Motor neuron (in vitro differentiated cells): ENCODE measurements around the gene TUBGCP2. TPM values are rescaled to one million over a fixed set of nuclear protein-coding genes. Genes with fewer than 3 reads are reported as not detected.

Source experiments
- ATAC-seq, 8 experiments: fragments of 200-7000 bp; cut with Tn5 transposase; replicated peaks in 6 of 8; 2 replicates each; pipeline ENCODE4 v1.8.0; 2021; ENCODE audit warnings: mild to moderate bottlenecking in 8 of 8, moderate library complexity in 8 of 8
- H3K27ac ChIP-seq, 2 donors: fragments of 250-450 bp; sonication (Bioruptor Pico); 2 replicates each; pipeline ENCODE4 v1.9.0; 2021; ENCODE audit warnings: antibody characterized with exemption in 2 of 2, mild to moderate bottlenecking in 2 of 2, moderate library complexity in 1 of 2
- H3K4me1 ChIP-seq, 2 donors: fragments of 250-450 bp; sonication (Bioruptor Pico); replicated peaks in 1 of 2; 2 replicates each; pipeline ENCODE4 v1.6.1; 2021; ENCODE audit warnings: antibody characterized with exemption in 2 of 2, mild to moderate bottlenecking in 2 of 2, moderate library complexity in 1 of 2
- H3K4me3 ChIP-seq, 5 donors: fragments of 250-450 bp; sonication (Bioruptor Pico); 2 replicates each; pipeline ENCODE4 v1.9.0; 2021; ENCODE audit warnings: antibody characterized with exemption in 5 of 5, mild to moderate bottlenecking in 5 of 5, moderate library complexity in 4 of 5
- WGBS, 10 experiments: fragments of 450-650 bp; shearing (Covaris generic); methylation state at CpG; one replicate each; pipeline ENCODE4 v1.0.0; 2022; 5-methylcytosine and 5-hydroxymethylcytosine counted together
- in situ Hi-C, 9 experiments: fragments of 400-800 bp; cut with MboI; loops; one replicate each; pipeline ENCODE4 v1.15.0; 2021; ENCODE audit warnings: low sequenced_read_pairs in 9 of 9, low pct_unique_long_range_greater_than_20kb in 2 of 9; ENCODE audit not compliant: unreplicated experiment in 9 of 9
- total RNA-seq, 8 experiments: library from RNA; unstranded; fragments of 300-600 nt; gene quantifications; 2 replicates each; pipeline versions ENCODE4 v1.2.3 to v1.2.4, GENCODE V29; 2022

The TUBGCP2 gene
- total RNA-seq, 8 experiments from 2014 or later: 28.4 to 50.5 (median 37.4) TPM

GRCh38 chr10:133302230-133302629 is 6.4 kb downstream of the TUBGCP2 start:
- WGBS, 10 experiments: 63 to 100% (median 90%) methylated on average over 1 to 8 of the region's 14 CpGs; no CpG with 5 or more reads in 6 of the 10 experiments
- peaks cover 4 to 11% of the 10 kb centered on the region in 2 donors for H3K4me1 ChIP-seq
- peak in 4 of 8 experiments; percentile 16 to 25 (median 22) for ATAC-seq
- no peak overlapping the region for H3K4me3 ChIP-seq
- in situ Hi-C loops: no loop called here
- H3K27ac ChIP-seq: no peak overlapping the region

- in situ Hi-C loops: loop anchor here in 1 of 9 experiments (25.0 kb wide), 1 partner anchor 362 kb away; the partner anchor contains the start of gene CFAP46
- WGBS, 10 experiments: 90 to 100% (median 96%) methylated on average over 2 to 11 of the region's 14 CpGs; no CpG with 5 or more reads in 1 of the 10 experiments
- Histone ChIP-seq H3K27ac (no peak overlapping the region), H3K4me1 (peaks cover 0 to under 1% of the 10 kb centered on the region in 2 donors), H3K4me3 (no peak overlapping the region)
- ATAC-seq: no peak
Observed at GRCh38 chr10:133299738-133300137, 8.9 kb downstream of the TUBGCP2 start.

GRCh38 chr10:133299224-133299623 is 9.4 kb downstream of the TUBGCP2 start:
- no peak for ATAC-seq
- Histone ChIP-seq H3K4me3 (no peak overlapping the region), H3K27ac (no peak overlapping the region), H3K4me1 (no peaks in the 10 kb centered on the region)
- WGBS, 10 experiments: 93 to 100% (median 95%) methylated on average over 3 to 7 of the region's 10 CpGs; no CpG with 5 or more reads in 5 of the 10 experiments
- in situ Hi-C loops: loop anchor here in 1 of 9 experiments (25.0 kb wide), 1 partner anchor 362 kb away; the partner anchor contains the start of gene CFAP46

- Histone ChIP-seq H3K4me1 (no peaks in the 10 kb centered on the region), H3K4me3 (no peak overlapping the region), H3K27ac (no peak overlapping the region)
- in situ Hi-C loops: loop anchor here in 1 of 9 experiments (25.0 kb wide), 1 partner anchor 361 kb away; the partner anchor contains the start of gene CFAP46
- ATAC-seq: no peak
- WGBS, 10 experiments: 70 to 81% (median 80%) methylated on average over 2 to 3 of the region's 14 CpGs; no CpG with 5 or more reads in 7 of the 10 experiments
Observed at GRCh38 chr10:133298466-133298865, 10.2 kb downstream of the TUBGCP2 start.

- 94 to 100% (median 100%) methylated on average over 1 to 10 of the region's 10 CpGs; no CpG with 5 or more reads in 3 of the 10 experiments for WGBS, 10 experiments
Observed at GRCh38 chr10:133297504-133297903, 11.2 kb downstream of the TUBGCP2 start.

GRCh38 chr10:133295426-133296320 is 13.0 kb downstream of the TUBGCP2 start:
- peak in 1 of 8 experiments; percentile 25 for ATAC-seq
- Histone ChIP-seq H3K27ac (no peak overlapping the region), H3K4me3 (no peak overlapping the region), H3K4me1 (no peaks in the 10 kb centered on the region)
- 91 to 100% (median 95%) methylated on average over 1 to 12 of the region's 42 CpGs; no CpG with 5 or more reads in 4 of the 10 experiments for WGBS, 10 experiments
- in situ Hi-C loops: loop anchor here in 1 of 9 experiments (25.0 kb wide), 1 partner anchor 358 kb away; the partner anchor contains the start of gene CFAP46

More at GRCh38 chr10:133297504-133297903, 11.2 kb downstream of the TUBGCP2 start:
- H3K4me1 ChIP-seq: no peaks in the 10 kb centered on the region
- no peak overlapping the region for H3K4me3 ChIP-seq
- no peak overlapping the region for H3K27ac ChIP-seq
- in situ Hi-C loops: loop anchor here in 1 of 9 experiments (25.0 kb wide), 1 partner anchor 360 kb away; the partner anchor contains the start of gene CFAP46
- no peak for ATAC-seq

GRCh38 chr10:133294189-133294588 is 14.5 kb downstream of the TUBGCP2 start:
- no peak for ATAC-seq
- Histone ChIP-seq H3K4me3 (no peak overlapping the region), H3K27ac (no peak overlapping the region), H3K4me1 (no peaks in the 10 kb centered on the region)
- 87 to 100% (median 94%) methylated on average over 3 to 11 of the region's 15 CpGs; no CpG with 5 or more reads in 3 of the 10 experiments for WGBS, 10 experiments
- in situ Hi-C loops: loop anchor here in 1 of 9 experiments (25.0 kb wide), 1 partner anchor 357 kb away; the partner anchor contains the start of gene CFAP46

GRCh38 chr10:133293810-133294119 is 14.9 kb downstream of the TUBGCP2 start:
- H3K4me1 ChIP-seq: no peaks in the 10 kb centered on the region
- ATAC-seq: no peak
- 90 to 100% (median 100%) methylated on average over 1 to 6 of the region's 10 CpGs; no CpG with 5 or more reads in 4 of the 10 experiments for WGBS, 10 experiments
- H3K27ac ChIP-seq: no peak overlapping the region
- in situ Hi-C loops: loop anchor here in 1 of 9 experiments (25.0 kb wide), 1 partner anchor 356 kb away; the partner anchor contains the start of gene CFAP46
- H3K4me3 ChIP-seq: no peak overlapping the region

GRCh38 chr10:133292919-133293809 is 15.5 kb downstream of the TUBGCP2 start:
- in situ Hi-C loops: loop anchor here in 1 of 9 experiments (25.0 kb wide), 1 partner anchor 356 kb away; the partner anchor contains the start of gene CFAP46
- WGBS, 10 experiments: 60 to 100% (median 93%) methylated on average over 1 to 15 of the region's 38 CpGs; no CpG with 5 or more reads in 4 of the 10 experiments
- H3K4me3 ChIP-seq: no peak overlapping the region
- H3K27ac ChIP-seq: no peak overlapping the region
- ATAC-seq: peak in 2 of 8 experiments; percentile 14 to 21
- no peaks in the 10 kb centered on the region for H3K4me1 ChIP-seq

- H3K27ac ChIP-seq: no peak overlapping the region
- WGBS, 10 experiments: 80 to 100% (median 88%) methylated on average over 1 to 7 of the region's 24 CpGs; no CpG with 5 or more reads in 5 of the 10 experiments
- no peak for ATAC-seq
- no peaks in the 10 kb centered on the region for H3K4me1 ChIP-seq
- H3K4me3 ChIP-seq: no peak overlapping the region
- in situ Hi-C loops: loop anchor here in 1 of 9 experiments (25.0 kb wide), 1 partner anchor 352 kb away; the partner anchor contains the start of gene CFAP46
Observed at GRCh38 chr10:133289761-133290160, 18.9 kb downstream of the TUBGCP2 start.

GRCh38 chr10:133287832-133288500 is 20.7 kb downstream of the TUBGCP2 start:
- no peak for ATAC-seq
- Histone ChIP-seq H3K27ac (no peak overlapping the region), H3K4me3 (no peak overlapping the region), H3K4me1 (no peaks in the 10 kb centered on the region)
- WGBS, 10 experiments: 84 to 100% (median 96%) methylated on average over 1 to 13 of the region's 46 CpGs; no CpG with 5 or more reads in 5 of the 10 experiments
- in situ Hi-C loops: loop anchor here in 1 of 9 experiments (25.0 kb wide), 1 partner anchor 351 kb away; the partner anchor contains the start of gene CFAP46
